ENCODE results near the gene VCAN.

The VCAN gene

DNA sequence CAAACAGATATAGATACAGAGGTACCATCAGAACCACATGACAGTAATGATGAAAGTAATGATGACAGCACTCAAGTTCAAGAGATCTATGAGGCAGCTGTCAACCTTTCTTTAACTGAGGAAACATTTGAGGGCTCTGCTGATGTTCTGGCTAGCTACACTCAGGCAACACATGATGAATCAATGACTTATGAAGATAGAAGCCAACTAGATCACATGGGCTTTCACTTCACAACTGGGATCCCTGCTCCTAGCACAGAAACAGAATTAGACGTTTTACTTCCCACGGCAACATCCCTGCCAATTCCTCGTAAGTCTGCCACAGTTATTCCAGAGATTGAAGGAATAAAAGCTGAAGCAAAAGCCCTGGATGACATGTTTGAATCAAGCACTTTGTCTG, 69.2 kb downstream of the VCAN start:
- no peak for DNase-seq

DNA sequence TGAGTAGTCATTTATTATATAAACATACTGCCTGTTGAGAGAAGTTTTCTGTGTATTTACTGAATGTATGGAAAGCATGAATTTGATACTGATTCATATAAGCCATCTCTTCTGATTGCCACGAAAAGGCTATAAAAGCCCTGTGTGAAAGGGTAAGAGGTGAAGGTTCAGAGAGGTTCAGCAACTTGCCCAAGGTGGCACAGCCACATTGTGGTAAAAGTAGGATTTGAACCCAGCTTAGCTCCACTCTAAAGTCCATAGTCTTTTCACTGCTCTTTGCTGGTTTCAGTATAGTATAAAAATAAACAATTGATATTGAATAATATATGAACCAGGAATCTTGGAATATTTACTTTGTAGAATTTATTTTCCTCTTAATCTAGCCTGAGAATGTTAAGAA, 71.3 kb downstream of the VCAN start:
- DNase-seq = no peak

DNA sequence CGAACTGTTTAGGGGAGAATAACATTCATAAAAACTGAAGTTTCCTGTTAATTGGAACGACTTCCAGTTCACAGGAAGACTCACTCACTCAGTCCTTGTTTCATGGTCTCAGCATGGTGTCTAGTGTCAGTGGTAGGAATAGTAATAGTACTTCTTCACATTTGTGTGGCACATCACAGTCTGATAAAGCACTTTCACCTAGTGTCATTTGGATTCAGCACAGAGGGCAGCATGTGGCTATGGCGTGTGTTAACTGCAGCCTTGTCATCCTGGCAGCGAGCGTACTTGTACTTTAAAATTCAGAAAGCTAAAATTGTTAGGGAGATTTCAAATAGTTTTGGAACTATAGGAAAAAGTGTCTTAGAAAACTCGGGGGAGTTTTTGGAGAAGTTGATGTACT, 72.4 kb downstream of the VCAN start:
- DNase-seq = no peak

DNA sequence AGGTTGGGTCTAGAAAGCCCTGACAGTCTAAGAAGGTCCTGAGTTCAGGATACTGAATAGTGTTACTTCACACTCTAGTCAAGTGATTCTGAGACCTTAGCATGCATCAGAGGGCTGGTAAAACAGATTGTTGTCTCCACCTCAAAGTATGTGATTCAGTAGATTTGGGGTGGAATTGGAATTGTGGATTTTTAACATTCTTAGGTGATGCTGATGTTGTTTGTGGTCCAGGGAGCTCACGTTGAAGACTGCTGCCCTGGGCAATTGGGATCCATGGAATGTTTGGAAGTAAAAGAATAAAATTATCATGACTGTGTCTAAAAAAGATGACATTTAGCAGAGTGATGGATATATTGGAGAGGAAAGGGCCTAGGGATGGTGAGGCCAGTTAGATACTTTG, 75.6 kb downstream of the VCAN start:
- no peak for DNase-seq

DNA sequence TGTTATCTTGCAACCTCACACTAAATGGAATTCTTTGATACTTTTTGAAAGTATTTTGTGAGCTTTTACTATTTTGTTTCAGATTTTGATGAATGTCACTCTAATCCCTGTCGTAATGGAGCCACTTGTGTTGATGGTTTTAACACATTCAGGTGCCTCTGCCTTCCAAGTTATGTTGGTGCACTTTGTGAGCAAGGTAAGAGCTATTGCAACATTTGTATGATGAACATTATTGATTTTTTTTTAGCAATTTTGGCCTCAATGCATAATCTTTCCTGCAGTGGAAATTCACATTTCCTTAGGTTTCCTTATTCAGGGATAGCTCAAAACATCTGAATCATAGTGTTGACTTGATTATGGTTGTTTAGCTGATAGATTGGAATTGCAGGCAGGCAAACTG, 76.3 kb downstream of the VCAN start:
- DNase-seq = no peak

DNA sequence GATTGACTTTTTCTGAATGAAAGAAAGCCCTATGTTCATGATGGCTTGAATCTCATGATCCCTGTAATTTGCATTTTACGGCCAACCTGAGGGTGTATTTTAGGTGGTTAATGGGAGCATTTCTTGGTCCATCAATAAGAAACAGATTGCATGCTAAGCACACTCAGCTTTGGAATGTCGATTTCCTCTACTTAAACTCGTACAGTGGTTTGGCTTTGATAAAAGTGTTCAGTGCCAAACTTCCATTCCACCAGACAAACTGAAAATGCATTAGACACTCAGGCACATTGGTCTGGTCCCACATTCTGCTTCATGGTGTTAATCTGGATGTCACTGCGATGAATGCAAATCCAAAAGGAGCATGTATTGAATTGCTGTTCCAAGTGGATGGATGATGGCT, 77.0 kb downstream of the VCAN start:
- DNase-seq = no peak

DNA sequence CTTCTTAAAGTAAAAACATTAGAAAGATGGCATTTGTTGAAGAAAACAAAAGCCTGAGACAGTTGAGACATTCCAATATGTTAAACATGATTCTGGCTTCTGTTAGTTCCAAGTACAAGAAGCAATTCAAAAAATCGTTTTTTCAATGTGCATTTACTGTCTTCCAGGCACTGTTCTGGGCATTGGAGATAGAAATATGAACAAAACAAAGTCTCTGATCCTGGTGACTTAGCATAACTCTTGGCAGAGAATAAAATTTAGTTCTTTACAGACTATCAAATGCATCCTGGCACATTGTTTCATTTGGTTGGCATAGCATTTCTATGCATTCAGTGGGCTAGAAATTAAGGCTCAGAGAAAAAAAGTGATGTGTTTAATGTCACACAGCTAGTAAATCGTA, 77.5 kb downstream of the VCAN start:
- DNase-seq = no peak

DNA sequence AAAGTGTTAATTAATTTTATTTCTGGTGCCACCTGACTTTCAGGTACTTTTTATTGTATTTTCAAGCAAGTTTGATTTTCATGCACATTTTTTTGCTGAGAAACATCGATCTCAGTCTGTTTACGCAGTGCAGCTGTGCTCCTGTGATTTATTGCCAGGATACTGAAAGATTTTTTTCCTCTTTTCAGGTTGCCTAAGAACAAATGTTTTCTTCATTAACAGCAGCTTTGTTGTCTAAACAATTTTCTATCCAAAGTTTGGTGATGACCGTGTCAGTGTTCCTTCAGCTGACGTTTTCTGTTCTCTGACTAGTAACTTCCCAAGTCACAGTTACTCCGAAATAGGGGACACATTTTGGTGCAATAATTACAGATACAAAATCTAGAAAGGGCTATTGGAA, 78.1 kb downstream of the VCAN start:
- DNase-seq = no peak

DNA sequence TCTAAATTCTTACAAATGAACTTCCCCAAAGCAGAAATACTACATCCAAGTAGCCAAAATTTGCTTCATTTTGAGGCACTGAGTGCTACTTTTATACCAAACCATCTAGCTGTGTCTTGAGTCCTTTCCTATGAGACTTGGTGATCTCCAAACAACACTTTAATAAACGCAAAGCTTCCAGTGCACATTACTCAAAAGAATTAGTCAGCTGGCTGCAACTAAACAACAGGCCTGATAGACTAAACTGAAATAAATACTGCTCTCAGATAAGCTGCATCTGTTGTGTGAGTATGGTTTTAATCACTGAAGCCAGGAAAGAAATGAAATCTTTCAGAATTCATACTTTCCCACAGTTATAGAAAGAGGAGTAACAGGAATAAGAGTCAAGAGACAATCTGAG, 80.3 kb downstream of the VCAN start:
- DNase-seq = no peak

DNA sequence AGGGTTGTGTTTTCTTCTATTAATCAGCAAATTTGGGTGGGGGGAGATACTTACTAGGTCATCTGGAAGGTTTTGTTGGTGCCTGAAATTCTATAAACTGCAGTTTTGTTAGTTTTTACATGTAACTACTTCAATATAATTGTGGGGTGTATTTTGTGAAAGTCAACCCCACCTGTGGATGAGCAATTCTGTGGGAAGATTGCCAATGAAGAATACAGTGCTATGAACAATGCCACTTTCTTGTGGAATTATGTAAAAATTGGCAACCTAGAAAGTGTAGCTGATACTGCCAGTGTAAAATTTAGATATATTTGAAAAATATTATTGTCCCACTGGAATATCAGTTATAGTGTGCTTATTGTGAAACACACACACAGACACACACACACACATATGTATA, 80.7 kb downstream of the VCAN start:
- DNase-seq = no peak

DNA sequence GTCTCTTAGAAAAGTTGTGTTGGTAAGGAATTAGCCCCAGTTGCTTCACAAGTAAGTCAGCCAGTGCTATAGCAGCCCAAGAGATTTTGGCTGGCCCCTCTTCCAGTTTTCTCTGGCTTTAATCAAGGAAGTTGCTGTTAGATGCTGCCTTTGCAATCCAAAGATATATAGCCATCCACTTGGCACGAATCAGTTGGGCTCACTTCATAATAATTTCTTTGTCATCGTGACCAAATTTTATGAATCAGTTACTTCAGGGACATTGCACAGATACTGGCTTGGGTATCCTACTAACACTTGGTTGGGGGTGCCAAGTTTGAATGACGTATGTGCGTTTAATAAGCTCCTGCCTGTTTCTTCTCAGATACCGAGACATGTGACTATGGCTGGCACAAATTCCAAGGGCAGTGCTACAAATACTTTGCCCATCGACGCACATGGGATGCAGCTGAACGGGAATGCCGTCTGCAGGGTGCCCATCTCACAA, 81.5 kb downstream of the VCAN start:
- no peak for DNase-seq

DNA sequence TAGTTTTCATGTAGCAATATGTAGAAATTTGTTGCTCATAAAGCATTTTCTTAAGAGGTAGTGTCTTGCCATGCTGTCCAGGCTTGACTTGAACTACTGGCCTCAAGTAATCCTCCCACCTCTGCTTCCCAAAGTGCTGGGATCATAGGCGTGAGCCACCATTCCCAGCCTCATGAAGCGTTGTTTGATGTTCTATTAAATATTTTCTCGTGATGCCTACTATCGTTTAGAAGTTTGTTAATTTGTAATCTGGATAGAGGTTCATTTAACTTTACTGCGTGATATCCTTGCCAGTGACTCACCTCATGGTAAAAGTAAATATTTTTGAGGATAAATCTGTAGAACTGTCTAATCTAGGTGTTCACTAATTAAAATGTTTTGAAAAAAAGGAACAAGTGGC, 82.6 kb downstream of the VCAN start:
- no peak for DNase-seq

DNA sequence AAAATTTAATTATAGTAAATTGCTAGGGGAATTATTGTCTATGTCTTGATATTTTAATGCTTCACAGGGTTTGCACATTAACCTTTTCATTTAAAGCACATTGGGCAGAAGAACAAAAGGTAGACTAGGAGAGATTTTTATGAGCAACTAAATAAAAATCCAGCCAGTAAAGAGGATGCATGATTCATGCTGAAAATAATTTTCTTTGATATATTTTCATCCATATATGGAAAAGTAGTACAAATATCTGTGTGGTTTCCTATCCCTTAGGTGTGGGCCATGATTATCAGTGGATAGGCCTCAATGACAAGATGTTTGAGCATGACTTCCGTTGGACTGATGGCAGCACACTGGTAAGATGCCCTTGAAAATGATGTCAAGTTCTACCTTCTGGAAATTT, 83.1 kb downstream of the VCAN start:
- no peak for DNase-seq

DNA sequence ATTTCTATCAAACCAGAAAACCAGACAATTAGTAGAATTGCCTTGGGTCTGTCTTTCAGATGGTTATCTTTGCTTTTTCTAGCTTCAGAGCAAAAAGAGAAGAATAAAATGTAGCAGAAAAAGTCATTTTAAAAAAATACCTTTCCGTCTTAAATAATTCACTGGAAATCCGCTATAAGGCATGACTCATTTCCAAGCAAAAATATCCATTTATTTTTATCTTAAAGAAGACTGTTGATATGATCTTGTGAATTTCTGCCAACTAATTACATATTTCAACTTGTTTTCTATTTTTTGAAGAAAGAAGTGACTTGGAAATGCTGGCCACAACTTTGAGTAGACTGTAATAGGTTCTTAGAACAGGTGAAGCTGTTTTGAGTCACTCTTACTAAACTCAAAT, 83.7 kb downstream of the VCAN start:
- DNase-seq = no peak

DNA sequence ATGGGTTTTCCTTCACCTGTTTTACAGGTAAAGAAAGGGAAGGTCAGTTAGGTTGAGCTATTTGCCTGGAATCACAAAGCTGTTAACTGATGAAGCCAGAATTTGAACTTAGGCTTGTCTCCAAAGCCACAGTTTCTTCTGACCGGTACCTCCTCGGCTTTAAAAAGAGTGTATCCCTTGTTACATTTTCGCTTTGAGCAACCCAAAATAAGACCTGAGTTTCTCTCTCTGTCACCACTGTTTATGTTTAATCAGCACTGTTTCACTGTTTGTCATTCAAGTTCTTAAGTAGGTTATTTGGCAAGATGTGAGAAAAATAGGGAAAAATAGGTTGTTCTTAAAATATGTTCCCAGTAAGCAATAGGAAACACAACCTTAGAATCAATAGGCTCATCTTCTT, 84.6 kb downstream of the VCAN start:
- DNase-seq = no peak

DNA sequence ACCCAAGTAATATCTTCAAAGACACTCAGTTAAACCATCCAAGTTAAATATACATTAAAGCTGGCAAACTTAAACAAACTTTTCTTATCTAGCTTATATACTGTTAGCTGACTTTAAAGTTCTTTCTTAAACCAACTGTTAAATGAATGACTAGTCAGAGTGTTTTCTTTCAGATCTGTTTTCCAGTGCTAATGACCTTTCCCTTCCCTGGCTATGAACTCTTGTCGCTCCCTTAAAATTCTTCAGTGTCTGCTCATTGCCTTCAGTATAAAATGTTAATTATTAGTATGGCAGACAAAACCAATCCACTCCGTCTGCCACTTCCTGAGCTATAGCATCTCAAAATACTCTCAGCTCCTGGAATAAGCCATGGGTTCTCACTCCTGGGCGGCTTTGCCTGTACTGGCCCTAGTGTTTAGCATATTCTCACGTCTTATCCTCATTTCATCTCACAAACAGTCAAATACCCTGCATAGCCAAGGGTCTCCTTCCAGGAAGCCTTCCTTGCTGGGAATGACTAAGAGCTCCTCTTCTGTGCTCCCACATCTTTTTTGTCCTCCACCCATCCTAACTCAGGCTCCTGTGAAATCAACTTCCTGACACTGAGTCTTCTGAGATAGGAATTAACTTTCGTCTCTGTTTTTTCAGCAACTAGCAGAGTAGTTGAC, 87.7 kb downstream of the VCAN start:
- no peak for DNase-seq

DNA sequence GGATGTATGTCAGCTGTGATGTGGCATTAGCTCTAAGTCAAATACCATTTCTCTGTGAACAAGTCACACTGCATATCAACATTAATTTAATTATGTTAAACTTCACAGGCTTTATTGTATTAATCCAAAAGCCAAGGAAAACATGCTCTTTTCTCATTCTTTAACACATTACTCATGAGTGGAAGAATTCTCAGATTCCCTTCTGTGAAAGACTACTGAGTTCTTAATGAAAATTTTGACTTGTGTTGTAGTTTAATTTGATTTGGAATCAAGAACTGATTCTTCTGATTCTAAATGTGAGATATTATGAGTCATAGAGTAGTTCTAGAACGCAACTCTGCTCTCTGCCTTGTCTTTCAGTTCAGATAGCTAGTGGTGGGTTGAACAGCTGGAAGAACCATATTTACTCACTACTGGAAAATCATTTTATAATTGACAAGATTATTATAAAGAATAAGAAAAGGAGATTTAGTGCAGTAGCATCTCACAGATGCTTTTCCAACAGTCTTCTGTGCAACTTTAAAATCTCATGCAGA, 90.6 kb downstream of the VCAN start:
- no peak for DNase-seq

DNA sequence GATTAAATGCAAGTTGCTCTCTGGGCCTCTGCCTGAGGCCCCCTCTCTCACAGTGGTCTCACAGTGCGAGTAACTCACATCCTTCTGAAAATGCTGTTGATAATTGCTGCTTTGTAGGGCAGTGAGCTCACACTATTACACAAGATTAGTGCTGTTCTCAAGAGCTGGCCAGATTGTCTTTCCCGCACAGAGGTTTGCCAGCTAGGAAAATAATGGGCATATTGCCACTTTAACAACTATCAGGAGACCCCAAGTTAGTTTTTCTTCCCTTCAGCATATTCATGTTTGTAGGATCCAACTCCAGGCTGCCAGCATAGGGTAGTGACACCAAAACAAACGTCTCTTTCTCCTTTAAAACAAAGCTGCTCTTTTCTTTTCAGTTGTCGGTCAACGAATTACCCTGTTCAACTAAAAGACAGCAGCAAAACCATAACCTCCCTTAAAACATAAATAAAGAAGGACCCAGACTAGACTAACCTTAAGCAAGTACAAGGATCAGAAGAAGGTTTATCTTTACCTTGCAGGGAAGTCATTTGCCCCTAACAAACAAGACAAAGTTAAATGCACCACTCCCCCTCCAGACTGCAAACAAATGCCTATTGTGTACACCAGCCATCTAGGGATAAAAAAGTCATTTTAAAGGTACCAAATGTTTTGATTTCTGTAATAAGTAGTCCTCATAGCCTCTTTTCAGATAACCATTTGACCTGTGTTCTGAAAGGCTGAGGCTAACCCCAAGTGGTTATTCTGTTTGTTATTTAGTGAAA, 91.4 kb downstream of the VCAN start:
- DNase-seq = no peak

DNA sequence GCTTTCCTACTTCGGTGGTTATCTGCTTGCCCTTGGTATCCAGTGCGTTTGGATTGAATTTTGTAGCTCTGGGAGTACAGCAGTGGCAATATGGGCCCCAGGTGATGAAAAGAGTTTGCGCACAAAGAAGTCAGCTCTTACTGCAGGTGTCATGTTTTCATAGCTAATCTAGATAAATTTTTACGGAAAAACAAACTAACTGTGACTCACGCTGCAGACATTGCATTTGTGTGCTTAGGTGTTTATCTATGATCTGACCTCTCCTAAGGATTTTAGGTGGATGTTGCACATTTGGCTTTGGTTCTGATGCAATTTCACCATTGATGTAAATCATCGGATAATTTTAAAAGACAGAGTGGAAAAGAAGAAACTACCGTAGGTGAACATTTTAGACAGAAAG, 92.1 kb downstream of the VCAN start:
- DNase-seq = no peak

DNA sequence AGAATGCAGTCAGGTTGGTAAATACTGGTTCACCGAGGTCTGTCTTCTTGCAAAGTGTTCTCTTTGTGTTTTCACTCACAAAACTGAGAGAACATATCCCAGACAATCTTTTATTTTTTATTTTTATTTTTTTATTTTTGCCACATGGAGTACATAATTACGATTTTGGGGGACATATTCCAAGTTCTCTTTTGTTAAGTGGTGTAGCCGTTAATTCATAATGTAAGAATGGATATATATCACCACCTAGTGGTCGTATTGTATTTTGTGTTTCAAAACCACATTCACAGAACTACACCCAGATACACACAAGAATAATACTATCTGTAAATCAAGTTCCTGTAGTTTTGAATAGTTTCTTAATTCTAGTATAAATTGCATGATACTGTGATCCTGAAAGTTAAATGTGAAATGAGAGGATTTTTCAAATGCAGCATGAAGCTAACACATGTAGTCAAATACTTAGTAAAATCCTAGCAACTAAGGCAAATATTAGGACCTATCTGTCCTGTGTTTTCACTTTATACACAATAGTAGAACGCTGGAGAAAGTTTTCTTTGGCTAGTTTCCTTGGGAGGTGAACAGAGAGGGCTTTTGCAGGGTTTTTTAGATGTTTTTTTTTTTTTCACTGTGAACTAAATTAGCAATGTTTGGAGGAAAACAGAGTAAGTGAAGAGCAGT, 92.7 kb downstream of the VCAN start:
- DNase-seq = no peak

DNA sequence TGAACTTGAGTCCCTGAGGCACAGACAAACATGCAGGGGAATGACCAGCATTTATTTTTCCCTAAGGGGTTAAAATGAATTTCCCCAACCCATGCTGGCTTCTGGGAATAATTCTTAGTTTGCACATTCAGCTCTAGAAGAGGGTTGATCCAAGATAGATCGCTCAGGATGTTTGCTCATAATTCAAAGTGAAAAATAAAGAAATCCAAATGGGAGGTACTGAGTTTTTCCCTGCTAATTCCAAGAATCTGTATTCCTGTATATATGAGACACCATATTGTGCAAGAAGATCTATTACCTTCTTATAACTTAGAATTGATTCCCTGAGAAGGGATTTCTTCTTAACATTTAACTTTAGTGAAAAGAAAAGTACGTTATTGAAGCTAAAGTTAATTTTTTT, 96.2 kb downstream of the VCAN start:
- DNase-seq = no peak

DNA sequence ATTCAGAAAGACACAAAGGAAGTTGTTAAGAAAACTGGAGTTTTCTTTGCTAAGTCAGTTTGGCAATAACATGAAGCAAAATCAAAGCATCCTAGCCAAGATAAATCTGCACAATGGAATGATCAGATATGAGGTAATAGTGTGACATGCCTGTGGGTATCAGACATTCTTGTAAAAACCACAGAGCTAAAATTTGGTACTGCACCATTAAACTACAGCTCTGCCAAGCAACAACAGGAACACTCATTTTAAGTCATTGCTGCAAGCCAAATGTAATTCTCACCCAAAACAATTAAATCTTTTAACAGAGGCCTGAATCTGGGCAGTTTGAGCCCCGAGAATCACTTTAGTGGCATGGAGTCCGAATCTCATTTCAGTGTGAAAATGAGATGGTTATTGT, 96.6 kb downstream of the VCAN start:
- DNase-seq = no peak

DNA sequence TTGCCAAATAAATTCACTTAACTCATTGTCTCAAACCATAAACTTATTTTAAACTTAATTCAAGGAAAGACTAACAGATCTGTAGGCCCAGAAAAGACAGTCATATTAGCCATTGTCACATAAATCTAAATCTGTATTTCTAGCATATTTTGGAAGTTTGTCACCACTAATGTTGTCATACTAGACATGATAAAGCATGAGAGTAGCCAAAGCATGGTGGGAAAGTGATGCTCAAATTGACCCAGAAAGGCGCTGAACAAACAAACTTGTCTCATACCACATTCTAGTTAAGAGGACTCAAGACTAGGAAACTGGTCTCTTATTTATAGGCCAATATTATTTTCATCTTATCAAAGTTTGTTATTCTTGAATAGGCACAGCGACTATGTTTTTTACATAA, 99.4 kb downstream of the VCAN start:
- DNase-seq = no peak

DNA sequence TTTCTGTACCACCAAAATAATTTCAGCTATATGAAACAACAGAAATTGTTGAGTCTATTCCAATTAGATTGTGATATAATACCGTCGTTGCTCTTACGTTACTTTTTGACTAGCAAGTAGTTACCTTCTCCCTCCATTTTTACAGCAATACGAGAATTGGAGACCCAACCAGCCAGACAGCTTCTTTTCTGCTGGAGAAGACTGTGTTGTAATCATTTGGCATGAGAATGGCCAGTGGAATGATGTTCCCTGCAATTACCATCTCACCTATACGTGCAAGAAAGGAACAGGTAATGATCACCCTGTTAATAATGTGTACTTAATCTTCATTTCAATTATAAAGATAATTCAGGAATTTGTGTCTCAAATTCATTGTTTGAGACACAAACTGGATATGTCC, 100.7 kb downstream of the VCAN start:
- no peak for DNase-seq

Data from SIG-M5 (cell line).